GM18520 (cell line): ENCODE data around the gene DPEP2NB.
A peak's percentile ranks its signal among the peaks of the same experiment; 100 is the strongest.
"Not testable (repeated sequence)": the region's sequence is repeated elsewhere in the genome, so short reads cannot be mapped to it uniquely, and the experiment has no call there.

ENCODE experiments used
- ATAC-seq: cut with Tn5 transposase; IDR thresholded peaks from one replicate; pipeline ENCODE4 v1.9.1; 2021; ENCODE audit not compliant: unreplicated experiment

Gene DPEP2NB

GRCh38 chr16:68019167-68019680, 3.5 kb upstream of the DPEP2NB start:
- no peak for ATAC-seq

DNA sequence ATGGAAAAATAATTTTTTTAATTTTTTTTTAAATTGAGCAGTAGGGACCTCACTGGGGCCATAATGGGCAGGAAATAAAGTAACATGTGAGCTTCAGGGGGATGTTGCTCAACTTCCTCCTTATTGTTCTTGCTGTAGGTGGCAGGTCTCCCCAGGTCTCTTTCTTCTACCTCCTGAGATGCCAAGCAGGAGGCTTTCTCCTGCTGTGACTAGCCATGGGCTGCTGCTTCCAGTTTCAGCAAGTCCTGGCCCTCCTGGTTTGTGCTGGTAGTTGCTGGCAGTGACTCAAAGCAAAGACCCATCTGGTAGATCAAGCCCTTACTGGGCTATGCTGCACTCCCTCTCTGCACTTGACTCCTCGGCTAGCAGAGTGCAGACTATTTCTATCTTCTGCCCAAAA, 2.3 kb downstream of the DPEP2NB start:
- ATAC-seq: no peak

DNA sequence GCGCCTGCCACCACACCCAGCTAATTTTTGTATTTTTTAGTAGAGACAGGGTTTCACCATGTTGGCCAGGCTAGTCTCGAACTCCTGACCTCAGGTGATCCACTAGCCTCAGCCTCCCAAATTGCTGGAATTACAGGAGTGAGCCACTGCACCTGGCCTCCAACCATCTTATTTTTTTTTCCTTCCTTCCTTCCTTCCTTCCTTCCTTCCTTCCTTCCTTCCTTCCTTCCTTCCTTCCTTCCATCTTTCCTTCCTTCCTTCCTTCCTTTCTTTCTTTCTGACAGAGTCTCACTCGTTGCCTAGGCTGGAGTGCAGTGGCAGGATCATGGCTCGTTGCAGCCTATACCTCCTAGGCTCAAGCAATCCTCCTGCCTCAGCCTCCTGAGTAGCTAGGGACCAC, 5.8 kb downstream of the DPEP2NB start:
- not testable (repeated sequence) for ATAC-seq

- no peak for ATAC-seq
Measured at GRCh38 chr16:68009157-68009735, 6.5 kb downstream of the DPEP2NB start.

GRCh38 chr16:68005786-68006286, 9.9 kb downstream of the DPEP2NB start:
- no peak for ATAC-seq

GRCh38 chr16:68005211-68005610, 10.5 kb downstream of the DPEP2NB start:
- no peak for ATAC-seq

- no peak for ATAC-seq
Measured at GRCh38 chr16:68003031-68003430, 12.7 kb downstream of the DPEP2NB start.

DNA sequence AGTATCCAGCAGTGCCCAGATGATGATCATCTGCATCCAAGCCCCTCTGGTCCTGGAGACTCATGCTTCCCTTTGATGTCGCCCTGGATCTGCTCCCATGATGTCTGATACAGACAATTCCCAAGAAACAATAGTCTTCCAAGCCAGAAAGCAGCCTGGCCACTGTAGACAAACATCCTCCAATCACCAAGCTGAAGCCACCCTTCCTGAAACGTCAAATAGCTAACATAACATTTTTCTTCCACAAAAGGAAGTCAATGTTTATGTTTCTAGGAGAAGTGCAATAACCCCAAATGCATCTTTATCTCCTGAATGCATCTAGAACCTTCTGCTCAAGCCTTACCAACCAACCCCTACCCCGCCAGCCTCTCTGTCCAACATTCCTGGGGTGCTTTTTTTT, 15.3 kb downstream of the DPEP2NB start:
- ATAC-seq: no peak

DNA sequence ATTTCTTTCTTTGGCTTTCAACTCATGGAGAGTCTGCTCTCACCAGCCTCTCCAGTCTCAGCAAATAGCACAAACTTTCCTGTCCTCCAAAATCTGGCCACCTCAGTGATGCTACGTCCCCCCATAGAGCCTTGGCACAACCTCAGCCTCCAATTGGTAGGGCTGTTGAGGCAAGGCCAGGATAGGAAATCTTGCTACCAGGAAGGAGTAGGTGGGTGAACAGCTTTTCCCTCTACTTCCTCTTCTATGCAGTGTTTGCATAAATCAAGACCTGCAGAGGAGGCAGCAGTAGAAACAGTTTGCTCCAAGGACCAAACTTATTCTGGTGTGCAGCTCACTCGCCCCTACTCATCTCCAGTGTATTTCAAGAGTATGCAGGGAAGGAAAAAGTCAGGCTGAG, 15.7 kb downstream of the DPEP2NB start:
- ATAC-seq: no peak

DNA sequence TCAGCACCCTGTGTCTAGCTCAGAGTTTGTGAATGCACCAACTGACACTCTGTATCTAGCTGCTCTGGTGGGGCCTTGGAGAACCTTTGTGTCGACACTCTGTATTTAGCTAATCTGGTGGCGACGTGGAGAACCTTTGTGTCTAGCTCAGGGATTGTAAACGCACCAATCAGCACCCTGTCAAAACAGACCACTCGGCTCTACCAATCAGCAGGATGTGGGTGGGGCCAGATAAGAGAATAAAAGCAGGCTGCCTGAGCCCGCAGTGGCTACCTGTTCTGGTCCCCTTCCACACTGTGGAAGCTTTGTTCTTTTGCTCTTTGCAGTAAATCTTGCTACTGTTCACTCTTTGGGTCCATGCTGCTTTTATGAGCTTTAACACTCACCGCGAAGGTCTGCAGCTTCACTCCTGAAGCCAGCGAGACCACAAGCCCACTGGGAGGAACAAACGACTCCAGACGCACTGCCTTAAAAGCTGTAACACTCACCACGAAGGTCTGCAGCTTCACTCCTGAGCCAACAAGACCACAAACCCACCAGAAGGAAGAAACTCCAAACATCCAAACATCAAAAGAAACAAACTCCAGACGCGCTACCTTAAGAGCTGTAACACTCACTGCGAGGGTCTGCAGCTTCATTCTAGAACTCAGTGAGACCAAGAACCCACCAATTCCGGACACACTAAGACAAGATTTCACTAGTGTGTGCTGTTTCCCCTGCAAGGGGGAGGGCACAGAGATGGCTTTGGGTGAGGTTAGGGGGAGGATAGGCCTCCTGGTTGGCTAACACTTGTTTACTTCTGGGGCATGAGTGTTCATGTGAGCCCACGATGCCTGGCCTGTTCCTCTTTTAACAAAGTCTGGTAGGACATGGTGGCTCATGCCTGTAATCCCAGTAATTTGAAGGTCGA, 16.7 kb downstream of the DPEP2NB start, which contains the start of gene DPEP2:
Gene DPEP2, minus strand, starts transcription at position 706 of the 910 bp plus-strand sequence. CDS start 6,272 bp downstream, outside the sequence.
- not testable (repeated sequence) for ATAC-seq

GRCh38 chr16:67998231-67998778, 17.4 kb downstream of the DPEP2NB start:
- ATAC-seq: not testable (repeated sequence)

DNA sequence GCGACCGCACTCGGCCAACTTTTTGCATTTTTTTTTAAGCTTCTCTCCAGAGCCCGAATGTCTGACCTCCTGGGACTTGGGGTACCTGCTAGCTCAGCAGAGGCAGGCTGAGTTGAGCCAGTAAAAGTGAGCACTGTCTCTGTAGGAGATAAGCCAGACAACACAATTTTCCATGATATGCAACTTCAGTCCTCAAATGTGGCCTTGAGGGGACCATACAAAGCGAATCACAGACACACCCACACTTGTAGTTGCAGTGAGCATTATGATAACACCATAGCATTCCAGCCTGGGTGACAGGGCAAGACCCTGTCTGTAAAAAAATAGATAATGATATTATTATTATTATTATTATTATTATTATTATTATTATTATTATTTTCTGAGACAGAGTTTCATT, 19.0 kb downstream of the DPEP2NB start:
- ATAC-seq: no peak

DNA sequence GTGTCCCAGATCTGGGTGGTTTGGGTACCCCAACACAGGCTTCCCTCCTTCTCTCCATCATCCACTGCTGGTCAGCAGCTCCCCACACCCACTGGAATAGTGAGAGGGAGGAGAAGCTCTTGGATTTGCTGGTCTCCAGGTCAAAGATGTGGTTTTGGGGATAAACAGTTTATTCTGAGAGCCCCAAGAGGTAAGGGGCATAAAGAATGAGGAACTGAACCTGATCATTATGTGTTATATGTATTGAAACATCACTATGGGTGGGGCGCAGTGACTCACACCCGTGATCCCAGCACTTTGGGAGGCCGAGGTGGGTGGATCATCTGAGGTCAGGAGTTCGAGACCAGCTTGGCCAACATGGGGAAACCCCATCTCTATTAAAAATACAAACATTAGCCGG, 20.3 kb downstream of the DPEP2NB start:
- ATAC-seq: no peak

- ATAC-seq: not testable (repeated sequence)
Measured at GRCh38 chr16:67994040-67994408, 21.7 kb downstream of the DPEP2NB start.

- peak; percentile 54 for ATAC-seq
Measured at GRCh38 chr16:67993207-67994039, 22.3 kb downstream of the DPEP2NB start.

DNA sequence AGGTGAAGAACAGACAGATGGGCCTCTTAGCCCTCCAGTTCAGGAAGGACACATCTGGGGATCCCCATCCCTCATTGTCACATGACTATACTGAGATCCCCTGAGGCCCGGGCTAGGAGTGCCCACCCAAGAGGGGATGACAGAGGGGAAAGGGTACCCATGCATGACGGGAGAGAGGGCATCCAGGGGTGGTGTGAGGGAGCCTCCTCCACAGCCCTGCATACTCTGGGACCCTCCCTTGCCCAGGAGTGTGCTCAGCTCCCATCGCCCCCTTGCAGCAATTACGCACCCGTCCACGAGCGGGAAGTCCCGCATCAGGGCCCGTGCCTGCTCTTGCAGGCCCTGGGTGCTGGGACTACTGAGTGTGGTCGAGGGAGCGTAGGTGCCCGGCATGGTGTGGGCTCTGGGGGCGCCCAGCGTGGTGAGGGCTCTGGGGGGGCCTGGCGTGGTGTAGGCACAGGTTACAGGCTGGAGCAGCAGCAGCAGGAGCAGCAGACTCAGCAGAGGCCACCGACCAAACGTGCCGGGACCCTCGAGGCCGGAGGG, 23.0 kb downstream of the DPEP2NB start:
- ATAC-seq: no peak

DNA sequence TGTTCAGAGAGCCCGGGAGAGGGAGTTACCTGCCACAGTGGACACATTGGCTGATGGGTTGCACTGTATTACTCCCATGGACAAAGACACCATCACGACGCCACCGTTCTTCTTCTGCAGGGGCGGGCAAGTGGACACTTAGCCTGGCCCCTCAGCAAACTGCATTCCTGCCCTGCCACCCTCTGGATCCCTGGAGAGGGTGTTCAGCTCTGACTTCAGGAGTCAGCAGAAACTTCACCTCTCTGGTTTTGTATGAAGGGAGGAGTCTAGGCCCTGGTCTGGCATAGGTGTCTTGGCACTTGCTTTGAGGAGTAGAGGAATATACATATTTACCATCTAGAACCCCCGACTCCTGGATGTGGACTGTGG, 25.7 kb downstream of the DPEP2NB start:
- no peak for ATAC-seq

DNA sequence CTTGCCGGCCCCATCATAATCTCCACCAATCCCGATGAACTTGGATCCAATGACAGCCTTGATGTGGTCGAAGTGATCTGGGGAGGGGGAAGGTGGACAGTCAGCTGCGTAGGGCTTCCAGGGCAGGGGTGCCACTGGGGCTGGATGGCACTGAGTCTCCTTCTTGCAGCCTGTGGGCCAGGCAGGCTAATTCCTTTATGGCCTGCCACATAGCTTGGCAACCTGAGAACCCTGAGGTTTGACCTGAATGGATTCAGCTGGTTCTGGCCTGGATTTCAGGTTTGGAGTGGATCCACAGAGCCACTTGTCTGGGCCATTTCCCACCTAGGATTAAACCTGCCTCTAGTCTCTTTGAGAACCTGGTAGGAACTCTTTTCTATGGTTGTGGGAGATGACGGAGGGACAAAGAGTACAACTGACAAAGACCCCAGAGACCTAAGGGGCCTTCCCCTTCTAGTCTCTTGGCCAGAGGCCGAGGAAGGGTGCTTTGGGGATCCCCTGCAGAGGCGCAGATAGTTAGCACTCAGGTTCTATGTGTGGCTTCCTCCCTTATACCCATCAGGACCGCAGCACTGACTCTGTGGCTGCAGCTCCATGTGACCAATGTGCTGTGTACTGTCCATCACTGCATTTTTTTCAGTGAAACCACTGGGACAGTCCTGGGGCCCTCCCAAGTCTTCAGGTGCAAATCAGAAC, 26.2 kb downstream of the DPEP2NB start:
- peak; percentile 35 for ATAC-seq

DNA sequence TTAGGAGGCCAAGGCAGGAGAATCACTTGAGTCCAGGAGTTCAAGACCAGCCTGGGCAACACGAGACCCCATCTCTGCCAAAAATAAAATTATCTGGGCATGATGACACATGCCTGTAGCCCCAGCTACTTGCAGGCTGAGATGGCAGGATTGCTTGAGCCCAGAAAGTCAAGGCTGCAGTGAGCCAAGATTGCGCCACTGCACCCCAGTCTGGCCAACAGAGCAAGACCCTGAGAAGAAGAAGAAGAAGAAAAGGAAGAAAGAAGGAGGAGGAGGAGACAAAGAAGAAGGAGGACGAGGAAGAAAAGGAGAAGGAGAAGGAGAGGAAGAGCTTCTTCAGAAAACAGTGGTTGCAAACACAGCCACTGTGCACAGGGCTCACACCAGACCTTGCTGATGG, 27.0 kb downstream of the DPEP2NB start:
- ATAC-seq: no peak
